GM19395 (cell line): ENCODE measurements around the gene GPRASP2.
"Not testable (repeated sequence)": the region's sequence is repeated elsewhere in the genome, so short reads cannot be mapped to it uniquely, and the experiment has no call there.

ENCODE experiments used
- ATAC-seq: cut with Tn5 transposase; IDR thresholded peaks from one replicate; pipeline ENCODE4 v1.9.1; 2021; ENCODE audit warnings: mild to moderate bottlenecking, moderate library complexity; ENCODE audit not compliant: unreplicated experiment

Gene GPRASP2

DNA sequence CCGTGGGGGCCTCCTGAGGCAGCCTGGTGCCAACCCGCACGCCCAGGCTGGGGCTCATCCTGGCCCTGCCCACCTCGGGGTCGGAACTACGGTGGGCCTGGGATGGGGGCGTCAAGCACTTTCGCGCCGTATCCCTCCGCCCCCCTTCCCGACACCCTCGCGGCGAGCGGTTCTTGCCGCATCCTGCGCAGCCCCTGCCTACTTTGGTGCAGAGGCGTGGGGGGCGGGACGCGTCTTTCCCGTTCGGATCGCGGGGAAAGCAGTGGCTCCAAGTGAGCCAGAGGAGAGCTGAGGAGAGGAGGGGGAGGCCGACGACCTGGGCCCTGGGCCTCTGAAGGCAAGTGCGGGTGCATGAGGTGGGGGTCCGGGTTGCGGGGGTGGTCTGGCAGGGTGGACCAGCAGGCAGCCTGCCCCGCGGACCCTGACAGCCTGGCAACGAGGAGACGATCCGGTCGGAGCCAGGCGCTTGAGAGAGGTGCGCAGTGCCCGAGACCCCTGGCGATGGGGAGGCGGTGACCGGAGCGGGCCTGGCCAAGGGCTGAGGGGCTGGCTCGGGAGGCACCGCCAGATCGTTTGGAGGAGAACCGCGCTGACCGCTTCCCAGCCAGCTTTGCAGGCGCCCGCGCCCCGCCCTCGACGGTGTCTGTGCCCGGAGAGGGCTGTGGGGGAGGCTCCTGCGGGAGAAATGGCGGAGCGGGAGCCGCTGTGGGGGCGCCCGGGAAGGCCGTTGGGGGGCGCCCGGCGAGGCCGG lies at the start of gene GPRASP2:
GPRASP2 (plus strand) TSS at position 233 of the 751 bp plus-strand sequence. CDS start 2,422 bp downstream, outside the sequence.
- ATAC-seq = no peak

DNA sequence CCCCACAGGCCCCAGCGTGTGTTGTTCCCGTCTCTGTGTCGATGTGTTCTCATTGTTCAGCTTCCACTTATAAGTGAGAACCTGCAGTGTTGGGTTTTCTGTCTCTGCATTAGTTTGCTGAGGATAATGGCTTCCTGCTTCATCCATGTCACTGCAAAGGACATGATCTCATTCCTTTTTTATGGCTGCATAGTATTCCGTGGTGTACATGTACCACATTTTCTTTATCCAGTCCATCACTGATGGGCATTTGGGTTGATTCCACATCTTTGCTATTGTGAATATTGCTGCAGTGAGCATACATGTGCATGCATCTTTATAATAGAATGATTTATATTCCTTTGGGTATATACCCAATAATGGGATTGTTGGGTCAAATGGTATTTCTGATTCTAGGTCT lies 48.4 kb upstream of the GPRASP2 start:
- ATAC-seq = not testable (repeated sequence)

DNA sequence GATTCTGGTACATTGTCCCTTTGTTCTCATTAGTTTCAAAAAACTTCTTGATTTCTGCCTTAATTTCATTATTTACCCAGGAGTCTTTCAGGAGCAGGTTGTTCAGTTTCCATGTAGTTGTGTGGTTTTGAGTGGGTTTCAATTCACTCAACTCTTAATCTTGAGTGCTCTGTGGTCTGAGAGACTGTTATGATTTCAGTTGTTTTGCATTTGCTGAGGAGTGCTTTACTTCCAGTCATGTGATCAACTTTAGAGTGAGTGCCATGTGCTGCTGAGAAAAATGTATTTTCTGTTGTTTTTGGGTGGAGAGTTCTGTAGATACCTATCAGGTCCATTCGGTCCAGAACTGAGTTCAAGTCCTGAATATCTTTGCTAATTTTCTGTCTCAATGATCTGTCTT lies 45.2 kb upstream of the GPRASP2 start:
- not testable (repeated sequence) for ATAC-seq

DNA sequence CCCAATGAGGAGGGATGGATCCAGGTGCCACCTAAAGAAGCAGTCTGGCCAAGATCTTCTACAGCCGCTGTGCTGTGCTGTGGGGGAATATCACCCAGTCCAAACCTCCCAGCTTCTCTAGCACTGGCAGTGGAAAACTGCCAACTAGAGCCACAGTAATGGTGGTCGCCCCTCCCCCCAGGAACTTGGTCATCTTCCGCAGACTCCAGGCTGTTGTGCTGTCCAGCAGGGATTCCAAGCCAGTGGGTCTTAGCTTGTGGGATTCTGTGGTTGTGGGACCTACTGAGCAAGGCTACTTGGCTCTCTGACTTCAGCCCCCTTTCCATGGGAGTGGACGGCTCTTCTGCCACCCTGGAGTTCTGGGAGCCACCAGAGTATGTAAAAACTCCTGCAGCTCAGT lies 42.7 kb upstream of the GPRASP2 start:
- ATAC-seq = no peak

DNA sequence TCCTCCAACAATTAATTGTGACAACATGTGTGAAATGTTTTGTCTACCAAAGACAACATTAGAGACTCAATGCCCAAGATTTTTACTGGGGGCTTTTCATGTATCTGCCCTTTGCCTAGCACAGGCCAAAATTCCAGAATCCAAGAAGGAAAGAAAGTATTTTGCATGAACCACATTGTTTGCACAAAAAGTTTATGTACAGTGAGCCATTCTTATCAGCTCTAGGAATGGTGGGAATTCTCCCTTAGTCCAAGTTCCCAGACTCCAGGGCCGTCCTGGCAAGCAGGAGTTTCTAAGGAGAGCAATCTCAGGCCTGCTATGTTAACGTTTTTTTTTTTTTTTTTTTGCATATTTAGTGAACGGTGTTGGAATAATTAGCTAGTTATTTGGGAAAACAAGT lies 39.4 kb upstream of the GPRASP2 start:
- ATAC-seq = no peak

DNA sequence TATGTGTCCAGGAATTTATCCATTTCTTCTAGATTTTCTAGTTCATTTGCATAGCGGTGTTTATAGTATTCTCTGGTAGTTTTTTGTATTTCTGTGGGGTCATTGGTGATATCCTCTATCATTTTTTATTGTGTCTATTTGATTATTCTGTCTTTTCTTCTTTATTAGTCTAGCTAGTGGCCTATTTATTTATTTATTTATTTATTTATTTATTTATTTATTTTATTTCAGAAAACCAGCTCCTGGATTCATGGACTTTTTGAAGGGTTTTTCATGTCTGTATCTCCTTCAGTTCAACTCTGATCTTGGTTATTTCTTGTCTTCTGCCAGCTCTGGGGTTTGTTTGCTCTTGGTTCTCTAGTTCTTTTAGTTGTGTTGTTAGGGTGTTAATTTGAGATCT lies 34.8 kb upstream of the GPRASP2 start:
- not testable (repeated sequence) for ATAC-seq

GRCh38 chrX:102684772-102685520 lies 27.3 kb upstream of the GPRASP2 start:
- ATAC-seq = no peak

DNA sequence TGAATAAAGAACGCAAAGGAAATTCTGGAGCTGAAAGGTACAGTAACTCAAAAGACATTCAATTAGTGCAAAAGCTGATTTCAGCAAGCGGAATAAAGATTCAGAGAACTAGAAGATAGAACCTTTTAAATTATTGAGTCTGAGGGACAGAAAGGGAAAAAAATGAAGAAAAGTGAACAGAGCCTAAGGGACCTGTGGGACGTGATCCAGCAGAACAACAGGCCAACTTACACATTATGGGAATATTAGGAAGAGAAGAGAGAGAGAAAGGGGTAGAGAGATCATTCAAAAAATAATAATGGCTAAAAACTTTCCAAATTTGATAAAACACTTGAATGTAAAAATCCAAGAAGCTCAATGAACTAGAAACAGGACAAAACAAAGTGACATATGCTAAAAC lies 17.5 kb upstream of the GPRASP2 start:
- ATAC-seq = no peak

DNA sequence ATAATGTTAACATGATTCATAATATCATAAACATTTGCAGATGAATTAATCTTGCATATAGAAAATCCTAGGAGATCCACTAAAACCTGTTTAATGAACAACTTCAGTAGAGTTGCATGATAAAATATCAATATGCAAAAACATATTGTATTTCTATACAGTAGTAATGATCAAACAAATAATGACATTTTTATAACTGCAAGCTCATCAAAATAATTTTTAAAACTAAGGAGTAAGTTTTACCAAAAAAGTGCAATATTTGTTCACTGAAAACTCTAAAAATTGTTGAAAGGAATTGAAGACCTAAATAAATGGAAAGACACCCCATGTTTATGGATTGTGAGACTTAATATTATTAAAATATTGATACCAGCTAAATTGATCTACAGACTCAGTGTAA lies 15.9 kb upstream of the GPRASP2 start:
- no peak for ATAC-seq

- no peak for ATAC-seq
These were observed 14.8 kb upstream of the GPRASP2 start for GRCh38 chrX:102697494-102697893.

DNA sequence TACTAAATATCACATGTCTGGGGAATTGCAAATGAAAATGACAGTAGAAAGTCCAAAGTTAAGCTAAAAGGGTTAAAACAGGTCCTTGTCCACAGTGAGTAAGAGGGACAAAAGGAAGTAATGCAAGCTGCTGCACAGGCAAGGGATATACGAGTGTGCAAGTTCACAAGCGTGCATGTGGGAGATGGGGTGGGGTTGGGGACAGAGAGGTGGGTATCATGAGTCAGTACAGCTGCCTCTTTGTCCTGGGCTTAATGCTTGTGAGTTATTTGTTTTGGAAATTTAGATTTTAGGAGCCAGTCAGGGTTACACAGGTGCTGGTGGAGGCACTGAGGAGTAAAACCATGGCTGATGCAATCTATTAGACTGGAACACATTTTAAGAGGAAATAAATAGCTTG lies 3.3 kb upstream of the GPRASP2 start:
- no peak for ATAC-seq

- ATAC-seq = no peak
These were observed 404 bp upstream of the GPRASP2 start for GRCh38 chrX:102711872-102712215.

DNA sequence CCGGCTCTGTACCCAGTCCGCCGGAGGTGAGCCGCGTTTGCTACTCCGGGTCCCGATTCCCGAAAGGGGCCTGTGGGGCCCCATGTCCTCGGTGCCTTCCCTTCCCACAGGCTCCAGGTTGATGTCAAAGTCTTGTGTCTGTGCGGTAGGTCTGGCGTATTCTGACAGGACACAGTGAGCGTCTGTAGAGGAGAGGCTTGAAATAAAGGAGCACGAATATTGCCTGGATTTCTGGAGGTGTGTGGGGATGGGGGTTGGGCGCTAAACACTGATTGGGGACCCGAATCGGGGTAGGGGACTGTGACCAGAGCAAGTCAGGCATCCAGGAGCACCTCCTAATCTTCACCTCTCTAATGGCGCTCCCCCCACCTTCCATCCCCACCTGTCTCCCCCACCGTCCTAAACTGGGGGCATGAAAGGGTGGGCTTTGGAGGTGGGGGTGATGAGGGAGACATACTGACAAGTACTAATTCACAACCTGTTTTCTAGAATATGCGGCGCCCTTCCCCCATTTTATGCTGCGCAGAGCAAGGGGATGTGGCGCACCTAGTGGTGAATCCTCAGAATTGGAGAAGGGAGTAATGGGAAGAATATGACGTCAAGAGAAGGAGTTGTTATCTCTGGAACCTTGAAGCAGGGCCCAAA lies 855 bp downstream of the GPRASP2 start:
- no peak for ATAC-seq

DNA sequence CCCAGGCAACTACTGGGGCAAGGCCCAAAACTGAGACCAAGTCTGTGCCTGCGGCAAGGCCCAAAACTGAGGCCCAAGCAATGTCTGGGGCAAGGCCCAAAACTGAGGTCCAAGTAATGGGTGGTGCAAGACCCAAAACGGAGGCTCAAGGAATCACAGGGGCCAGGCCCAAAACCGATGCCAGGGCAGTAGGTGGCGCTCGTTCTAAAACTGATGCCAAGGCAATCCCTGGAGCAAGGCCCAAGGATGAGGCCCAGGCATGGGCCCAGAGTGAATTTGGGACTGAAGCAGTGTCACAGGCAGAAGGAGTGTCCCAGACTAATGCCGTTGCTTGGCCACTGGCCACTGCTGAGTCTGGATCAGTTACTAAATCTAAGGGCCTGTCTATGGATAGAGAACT lies 2.7 kb downstream of the GPRASP2 start:
- ATAC-seq = no peak

- ATAC-seq = no peak
These were observed 3.7 kb downstream of the GPRASP2 start for GRCh38 chrX:102715967-102716366.

DNA sequence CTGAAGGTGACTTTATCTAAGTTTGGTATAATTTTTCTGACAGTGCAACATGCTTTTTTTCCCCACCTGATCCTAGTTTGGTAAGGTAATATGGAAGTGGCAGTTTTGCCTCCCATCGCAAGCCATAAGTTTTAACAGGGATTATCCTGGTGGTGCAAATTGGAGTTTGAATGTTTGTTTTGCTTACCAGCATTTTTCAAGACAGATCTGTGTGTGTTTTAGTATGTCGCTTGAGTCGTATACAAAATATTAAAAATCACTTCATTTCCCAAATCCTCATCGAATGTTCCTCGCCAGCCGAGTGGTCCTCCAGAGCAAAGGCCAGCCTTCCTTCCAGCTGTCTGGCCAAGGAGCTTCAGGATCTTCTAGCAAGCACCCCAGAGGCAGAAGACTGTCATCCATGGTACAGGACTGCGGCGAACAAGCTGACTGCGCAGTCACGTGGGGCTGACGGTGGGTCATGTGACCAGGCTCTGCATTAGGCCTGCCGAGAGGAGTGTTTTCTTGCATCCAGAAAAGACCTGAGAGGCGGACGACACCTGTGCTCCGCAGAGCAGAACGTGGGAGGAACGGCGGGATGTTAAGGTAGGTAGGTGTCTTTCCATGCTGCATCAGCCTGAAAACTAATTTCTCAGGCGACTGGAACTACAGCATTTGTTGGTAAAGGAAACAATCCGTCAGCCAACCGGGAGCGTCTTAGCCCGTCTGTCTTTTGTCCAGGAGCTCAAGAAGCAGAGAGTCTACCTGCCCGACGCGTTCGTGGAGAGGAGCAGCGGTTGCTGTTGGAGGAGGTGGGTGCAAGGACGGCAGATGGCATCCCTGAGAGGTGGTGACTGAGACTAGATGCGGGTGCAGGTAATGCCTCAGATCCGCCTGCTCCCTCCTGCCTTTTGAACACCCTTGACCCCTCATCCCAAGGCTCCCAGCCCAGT lies 8.3 kb downstream of the GPRASP2 start, which contains the start of gene GPRASP3:
GPRASP3 (plus strand) TSS at position 507 of the 932 bp plus-strand sequence. CDS start 28,253 bp downstream, outside the sequence.
- peak; percentile 96 for ATAC-seq

DNA sequence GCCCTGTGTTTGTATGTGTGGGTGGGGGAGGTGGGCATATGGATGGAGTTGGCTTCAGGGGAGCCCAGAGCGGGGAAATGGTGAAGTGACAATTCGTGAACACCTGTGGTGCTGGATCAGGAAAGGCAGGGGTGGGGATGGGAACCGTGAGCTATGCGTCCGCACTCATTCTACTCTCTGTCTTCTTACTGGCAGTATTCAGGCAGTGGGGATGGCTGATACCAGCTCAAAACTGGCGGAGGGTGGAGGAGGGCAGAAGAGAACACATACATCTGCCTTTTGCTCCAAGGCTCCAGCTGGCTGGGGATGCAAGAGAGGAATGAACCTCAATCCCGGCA lies 8.9 kb downstream of the GPRASP2 start:
- not testable (repeated sequence) for ATAC-seq

DNA sequence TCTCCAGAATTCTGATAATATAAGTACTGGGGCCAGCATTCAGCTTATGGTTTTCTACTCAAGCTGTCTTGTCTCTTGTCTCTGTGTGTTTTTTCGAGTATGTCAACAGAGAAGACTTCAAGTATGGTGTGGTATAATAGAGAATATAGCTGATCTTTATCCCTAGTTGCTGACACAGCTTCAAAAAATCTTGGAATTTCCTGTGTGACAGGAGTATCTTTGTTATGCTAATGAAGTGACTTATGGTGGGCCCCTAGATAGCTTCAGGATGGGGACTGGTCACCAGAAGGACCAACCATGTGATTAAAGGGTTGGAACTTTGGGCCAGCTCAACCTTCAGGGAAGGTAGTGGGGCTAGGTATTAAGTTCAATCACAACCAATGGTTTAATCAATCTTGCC lies 11.2 kb downstream of the GPRASP2 start:
- ATAC-seq = no peak

GRCh38 chrX:102727761-102728160 lies 15.5 kb downstream of the GPRASP2 start:
- no peak for ATAC-seq

DNA sequence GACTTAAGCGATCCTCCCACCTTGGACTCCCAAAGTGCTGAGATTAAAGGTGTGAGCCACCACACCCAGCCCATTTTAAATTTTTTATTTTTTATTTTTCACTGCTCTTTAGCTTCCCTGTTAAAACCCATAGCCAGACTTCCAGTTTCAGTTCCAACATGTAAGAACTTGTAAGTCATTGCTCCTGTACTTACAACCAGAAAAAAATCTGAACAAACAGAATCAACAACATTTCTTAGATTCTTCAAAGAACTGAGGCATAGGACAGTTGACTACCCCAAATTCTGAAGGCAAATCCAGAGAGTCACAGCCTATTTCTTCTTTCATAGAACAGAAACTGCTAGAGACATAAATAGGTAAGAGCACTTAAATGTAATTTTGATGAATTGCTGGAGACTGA lies 16.4 kb downstream of the GPRASP2 start:
- ATAC-seq = no peak

GRCh38 chrX:102739657-102740056 lies 27.4 kb downstream of the GPRASP2 start:
- no peak for ATAC-seq
